Testis (tissue), 3 donors: Measurements from ENCODE around the gene NFKB1. TPM values are rescaled to one million over a fixed set of nuclear protein-coding genes. Genes with fewer than 3 reads are reported as not detected.

Experiments used
- DNase-seq: peaks from one replicate; pipeline ENCODE4 v3.0.0-alpha.2; 2019
- H3K27ac ChIP-seq, 2 donors: fragments of 200-600 bp; sonication (generic); one replicate each; pipeline ENCODE4 v1.5.1; 2019
- H3K27me3 ChIP-seq: fragments of 200-600 bp; sonication (generic); one replicate; pipeline ENCODE4 v1.5.1; 2019
- H3K36me3 ChIP-seq: fragments of 200-600 bp; sonication (generic); one replicate; pipeline ENCODE4 v1.5.1; 2017; ENCODE audit warnings: low read depth; ENCODE audit errors: missing control alignments
- H3K4me1 ChIP-seq: fragments of 200-600 bp; sonication (generic); one replicate; pipeline ENCODE4 v1.5.1; 2019
- H3K4me3 ChIP-seq, 2 donors: fragments of 200-600 bp; sonication (generic); one replicate each; pipeline ENCODE4 v1.5.1; 2017 to 2019
- H3K9me3 ChIP-seq: fragments of 200-600 bp; sonication (generic); one replicate; pipeline ENCODE4 v1.5.1; 2017
- POLR2A ChIP-seq: fragments of 450-650 bp; IDR thresholded peaks from one replicate; pipeline ENCODE4 v1.6.1; 2017; ENCODE audit warnings: antibody characterized with exemption, mild to moderate bottlenecking, moderate library complexity
- WGBS, 2 donors: methylation state at CpG; one replicate each; pipeline ENCODE4 v1.1.5; 2018; 5-methylcytosine and 5-hydroxymethylcytosine counted together
- intact Hi-C: fragments of 100-400 bp; cut with DNase I; formaldehyde crosslinking; loops from one replicate; pipeline ENCODE4 v1.15.1; 2023; ENCODE audit warnings: low total_unique reads
- polyA plus RNA-seq: library from polyadenylated mRNA; stranded (reverse); fragments of 350-450 nt; fragmentation: Illumina TruSeq; extraction: RNeasy Lipid Tissue Mini Kit (QIAGEN cat#74804); gene quantifications from one replicate; pipeline ENCODE4 v1.2.3, GENCODE V29; 2014; ENCODE audit warnings: low read depth, low replicate concordance; ENCODE audit not compliant: insufficient read depth
- total RNA-seq, 2 donors: library from RNA; depleted of rRNA; stranded (reverse); fragments of >200 nt; gene quantifications; one replicate each; pipeline ENCODE4 v1.2.3, GENCODE V29; 2016
- TF ChIP-seq, protein P1 (sequence below), 3 experiments: fragments of 450-650 bp in 2 of 3; fragments of 200-600 bp in 1 of 3; sonication (generic) in 1 of 3; IDR thresholded peaks; one replicate each; pipeline ENCODE4 v1.5.1; 2016 to 2019; ENCODE audit warnings: antibody characterized with exemption in 3 of 3, mild to moderate bottlenecking in 2 of 3, moderate library complexity in 1 of 3

The NFKB1 gene
- total and polyA plus RNA-seq, 3 donors from 2014 or later, result 22.2 to 27.4 (median 24.6) TPM

DNA sequence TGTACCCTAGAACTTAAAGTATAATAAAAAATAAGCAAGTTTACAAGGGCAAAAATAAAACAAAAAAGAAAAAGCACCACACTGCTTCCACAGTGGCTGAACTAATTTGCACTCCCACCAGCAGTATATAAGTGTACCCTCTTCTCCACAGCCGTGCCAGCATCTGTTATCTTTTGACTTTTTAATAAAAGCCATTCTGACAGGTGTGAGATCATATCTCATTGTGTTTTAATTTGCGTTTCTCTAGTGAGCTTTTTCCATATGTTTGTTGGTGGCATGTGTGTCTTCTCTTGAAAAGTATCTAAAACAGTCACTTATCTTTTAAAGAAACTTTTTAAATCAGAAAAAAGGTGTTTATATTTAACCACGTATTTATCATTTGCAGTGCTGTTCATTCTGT is 71.3 kb downstream of the NFKB1 start:
- no peaks in the 10 kb centered on the region for H3K36me3 ChIP-seq
- DNase-seq, result no peak
- TF ChIP-seq, protein P1, sequence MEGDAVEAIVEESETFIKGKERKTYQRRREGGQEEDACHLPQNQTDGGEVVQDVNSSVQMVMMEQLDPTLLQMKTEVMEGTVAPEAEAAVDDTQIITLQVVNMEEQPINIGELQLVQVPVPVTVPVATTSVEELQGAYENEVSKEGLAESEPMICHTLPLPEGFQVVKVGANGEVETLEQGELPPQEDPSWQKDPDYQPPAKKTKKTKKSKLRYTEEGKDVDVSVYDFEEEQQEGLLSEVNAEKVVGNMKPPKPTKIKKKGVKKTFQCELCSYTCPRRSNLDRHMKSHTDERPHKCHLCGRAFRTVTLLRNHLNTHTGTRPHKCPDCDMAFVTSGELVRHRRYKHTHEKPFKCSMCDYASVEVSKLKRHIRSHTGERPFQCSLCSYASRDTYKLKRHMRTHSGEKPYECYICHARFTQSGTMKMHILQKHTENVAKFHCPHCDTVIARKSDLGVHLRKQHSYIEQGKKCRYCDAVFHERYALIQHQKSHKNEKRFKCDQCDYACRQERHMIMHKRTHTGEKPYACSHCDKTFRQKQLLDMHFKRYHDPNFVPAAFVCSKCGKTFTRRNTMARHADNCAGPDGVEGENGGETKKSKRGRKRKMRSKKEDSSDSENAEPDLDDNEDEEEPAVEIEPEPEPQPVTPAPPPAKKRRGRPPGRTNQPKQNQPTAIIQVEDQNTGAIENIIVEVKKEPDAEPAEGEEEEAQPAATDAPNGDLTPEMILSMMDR (IDR thresholded peaks at IDR 0.05), result no peak
- TF ChIP-seq POLR2A, result no peak
- H3K4me1 ChIP-seq, result no peaks in the 10 kb centered on the region
- H3K27ac ChIP-seq, result no peak overlapping the region
- no peaks in the 10 kb centered on the region for H3K27me3 ChIP-seq
- H3K9me3 ChIP-seq, result no peaks in the 10 kb centered on the region
- 89 to 96% methylated on average over 3 of the region's 3 CpGs for WGBS, 2 donors
- intact Hi-C loops, result no loop called here
- no peak overlapping the region for H3K4me3 ChIP-seq

DNA sequence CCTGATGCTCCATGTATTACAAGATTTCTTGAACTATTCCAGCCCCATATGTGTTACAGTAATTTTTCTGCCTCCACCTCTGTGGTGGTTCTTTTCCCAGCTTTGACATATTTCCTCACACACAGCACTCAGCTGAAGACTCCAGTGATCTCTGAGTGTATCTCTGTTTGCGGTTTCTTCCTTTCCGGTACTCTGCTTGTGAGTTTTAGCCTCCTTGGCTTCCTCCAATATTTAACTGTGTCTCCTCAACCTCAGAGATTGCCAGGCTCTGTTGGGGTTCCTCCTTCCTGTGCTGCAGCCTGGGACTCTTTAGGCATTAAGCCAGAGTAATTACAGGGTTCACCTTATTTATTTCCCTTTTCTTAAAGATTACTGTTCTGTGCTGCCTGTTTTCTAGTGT is 73.2 kb downstream of the NFKB1 start:
- no peak for TF ChIP-seq POLR2A
- TF ChIP-seq, protein P1 (IDR thresholded peaks at IDR 0.05), result no peak
- Histone ChIP-seq H3K27ac (no peak overlapping the region), H3K36me3 (no peaks in the 10 kb centered on the region), H3K9me3 (no peaks in the 10 kb centered on the region), H3K4me1 (no peaks in the 10 kb centered on the region), H3K27me3 (no peaks in the 10 kb centered on the region), H3K4me3 (no peak overlapping the region)
- intact Hi-C loops, result no loop called here
- 76 to 87% methylated on average over 2 of the region's 2 CpGs for WGBS, 2 donors
- no peak for DNase-seq

DNA sequence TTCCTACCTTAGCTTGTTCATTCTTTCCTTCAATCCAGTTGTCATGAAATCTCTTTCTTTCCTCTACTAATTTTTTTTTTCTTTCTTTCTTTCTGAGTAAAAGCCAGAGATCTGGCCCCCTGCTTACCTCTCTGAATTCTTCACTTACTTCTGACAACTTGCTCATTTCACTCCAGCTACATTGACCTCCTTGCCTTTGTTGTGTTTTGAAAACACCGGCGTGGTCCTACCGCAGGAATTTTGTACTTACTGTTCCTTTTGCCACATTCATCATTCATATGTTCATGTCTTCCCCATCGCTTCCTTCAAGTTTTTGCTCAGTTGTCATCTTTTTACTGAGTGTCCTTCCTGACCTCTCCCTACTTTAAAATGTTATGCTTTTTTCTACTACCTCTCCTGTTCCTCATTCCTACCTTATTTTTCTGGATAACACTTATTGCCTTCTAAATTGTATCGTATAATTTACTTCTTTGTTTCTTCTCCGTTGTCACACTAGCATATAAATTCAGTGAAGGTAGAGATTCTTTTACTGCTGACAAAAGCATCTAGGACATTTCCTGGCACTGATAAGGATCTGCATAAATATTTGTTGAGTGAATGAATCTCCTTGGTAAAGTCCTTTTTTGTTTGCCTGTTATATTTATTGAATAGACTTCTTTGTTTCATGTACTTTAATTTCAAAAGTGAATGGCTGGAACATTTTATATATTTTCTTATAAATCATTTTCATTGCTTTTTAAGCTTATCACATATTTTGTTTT is 74.4 kb downstream of the NFKB1 start:
- WGBS, 2 donors, result 88 to 93% methylated on average over 6 of the region's 6 CpGs

DNA sequence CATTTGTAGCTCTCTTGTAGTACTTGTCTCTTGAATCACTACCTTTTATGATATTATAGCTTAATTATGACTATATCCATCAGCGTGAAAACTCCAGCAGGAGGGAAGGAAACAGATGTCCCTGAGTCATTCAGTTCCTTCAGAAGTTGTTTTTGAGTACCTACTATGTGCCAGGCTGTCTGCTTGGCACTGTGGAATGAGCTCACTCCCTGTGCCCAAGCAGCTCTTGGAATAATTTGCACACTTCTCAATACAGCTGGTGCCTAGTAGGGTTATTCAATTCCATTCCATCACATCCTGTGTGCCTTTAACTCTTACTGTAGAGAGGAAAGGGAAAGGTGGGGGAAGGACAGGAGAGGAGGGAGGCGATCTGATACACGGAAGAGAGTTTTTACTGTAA is 77.1 kb downstream of the NFKB1 start:
- no peak for TF ChIP-seq POLR2A
- TF ChIP-seq, protein P1 (IDR thresholded peaks at IDR 0.05), result no peak
- H3K9me3 ChIP-seq, result no peaks in the 10 kb centered on the region
- WGBS, 2 donors, result 85 to 86% methylated on average over 3 of the region's 3 CpGs
- H3K4me3 ChIP-seq, result no peak overlapping the region
- intact Hi-C loops, result no loop called here
- no peak overlapping the region for H3K27ac ChIP-seq
- H3K4me1 ChIP-seq, result no peaks in the 10 kb centered on the region
- no peaks in the 10 kb centered on the region for H3K27me3 ChIP-seq
- no peak for DNase-seq
- H3K36me3 ChIP-seq, result no peaks in the 10 kb centered on the region

More for the DNA sequence above, 74.4 kb downstream of the NFKB1 start:
- Histone ChIP-seq H3K36me3 (no peaks in the 10 kb centered on the region), H3K27me3 (no peaks in the 10 kb centered on the region), H3K4me1 (no peaks in the 10 kb centered on the region), H3K9me3 (no peaks in the 10 kb centered on the region), H3K27ac (no peak overlapping the region), H3K4me3 (no peak overlapping the region)
- no peak for DNase-seq
- TF ChIP-seq, protein P1 (IDR thresholded peaks at IDR 0.05), result no peak
- no peak for TF ChIP-seq POLR2A
- intact Hi-C loops, result no loop called here

DNA sequence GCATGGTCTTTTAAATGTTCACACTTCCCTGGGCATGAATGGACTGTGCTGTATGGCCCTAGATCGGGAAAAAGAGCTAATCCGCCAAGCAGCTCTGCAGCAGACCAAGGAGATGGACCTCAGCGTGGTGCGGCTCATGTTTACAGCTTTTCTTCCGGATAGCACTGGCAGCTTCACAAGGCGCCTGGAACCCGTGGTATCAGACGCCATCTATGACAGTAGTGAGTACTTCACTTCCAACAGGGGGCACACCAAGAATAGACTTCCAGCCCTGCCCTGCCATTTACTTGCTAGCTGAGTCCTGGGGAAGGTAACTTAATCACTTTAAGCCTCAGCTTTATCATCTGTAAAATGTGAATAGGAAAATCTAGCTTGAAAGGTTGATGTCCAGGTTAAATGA is 77.7 kb downstream of the NFKB1 start:
- Histone ChIP-seq H3K27me3 (no peaks in the 10 kb centered on the region), H3K9me3 (no peaks in the 10 kb centered on the region), H3K4me3 (no peak overlapping the region), H3K36me3 (no peaks in the 10 kb centered on the region), H3K4me1 (no peaks in the 10 kb centered on the region), H3K27ac (no peak overlapping the region)
- DNase-seq, result no peak
- TF ChIP-seq POLR2A, result no peak
- 71 to 79% methylated on average over 8 of the region's 8 CpGs for whole genome bisulfite sequencing, 2 donors
- intact Hi-C loops, result no loop called here
